Measurements from ENCODE around the gene KATNAL1.

Gene KATNAL1

DNA sequence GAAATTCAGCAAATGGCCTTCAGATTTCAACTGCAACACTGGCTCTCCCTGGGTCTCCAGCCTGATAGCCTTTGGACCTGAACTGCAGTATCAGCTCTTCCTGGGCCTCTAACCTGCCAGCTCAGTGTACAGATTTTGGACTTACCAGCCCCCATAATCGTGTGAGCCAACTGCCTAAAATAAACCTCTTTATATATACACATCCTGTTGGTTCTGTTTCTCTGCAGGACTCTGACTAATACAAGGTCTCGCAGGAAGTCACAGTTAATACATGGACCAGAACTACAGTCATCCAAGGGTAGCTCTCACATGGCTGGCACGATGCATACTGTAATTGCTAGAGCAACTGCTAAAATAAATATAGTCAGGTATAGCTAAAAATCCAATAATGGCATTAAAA is 85.1 kb downstream of the KATNAL1 start:
- TF ChIP-seq, protein P1, sequence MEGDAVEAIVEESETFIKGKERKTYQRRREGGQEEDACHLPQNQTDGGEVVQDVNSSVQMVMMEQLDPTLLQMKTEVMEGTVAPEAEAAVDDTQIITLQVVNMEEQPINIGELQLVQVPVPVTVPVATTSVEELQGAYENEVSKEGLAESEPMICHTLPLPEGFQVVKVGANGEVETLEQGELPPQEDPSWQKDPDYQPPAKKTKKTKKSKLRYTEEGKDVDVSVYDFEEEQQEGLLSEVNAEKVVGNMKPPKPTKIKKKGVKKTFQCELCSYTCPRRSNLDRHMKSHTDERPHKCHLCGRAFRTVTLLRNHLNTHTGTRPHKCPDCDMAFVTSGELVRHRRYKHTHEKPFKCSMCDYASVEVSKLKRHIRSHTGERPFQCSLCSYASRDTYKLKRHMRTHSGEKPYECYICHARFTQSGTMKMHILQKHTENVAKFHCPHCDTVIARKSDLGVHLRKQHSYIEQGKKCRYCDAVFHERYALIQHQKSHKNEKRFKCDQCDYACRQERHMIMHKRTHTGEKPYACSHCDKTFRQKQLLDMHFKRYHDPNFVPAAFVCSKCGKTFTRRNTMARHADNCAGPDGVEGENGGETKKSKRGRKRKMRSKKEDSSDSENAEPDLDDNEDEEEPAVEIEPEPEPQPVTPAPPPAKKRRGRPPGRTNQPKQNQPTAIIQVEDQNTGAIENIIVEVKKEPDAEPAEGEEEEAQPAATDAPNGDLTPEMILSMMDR (IDR thresholded peaks at IDR 0.05; ENCODE audit: borderline replicate concordance, insufficient read depth, low read depth, low read length) = no peak
- no peak overlapping the region for H3K4me3 ChIP-seq (ENCODE audit: low read depth, low read length)

DNA sequence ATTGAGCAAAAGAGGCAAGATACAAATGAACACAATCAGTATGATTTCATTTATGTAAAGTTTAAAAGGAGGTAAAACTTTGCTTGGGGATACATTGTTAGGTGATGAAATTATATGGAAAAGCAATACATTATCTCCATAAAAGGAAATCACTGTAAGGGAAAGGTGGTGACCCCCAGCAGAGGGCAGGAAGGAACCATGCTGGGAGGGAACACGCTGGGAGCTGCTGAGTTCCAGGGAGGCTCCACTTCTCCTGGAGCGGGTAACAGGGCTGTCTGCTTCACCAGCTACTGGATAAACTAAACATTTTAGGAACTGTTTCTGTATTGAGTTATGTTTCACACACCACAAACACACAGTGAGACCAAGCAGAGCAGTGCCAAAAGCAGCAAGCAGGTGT is 91.2 kb downstream of the KATNAL1 start:
- TF ChIP-seq, protein P1 (IDR thresholded peaks at IDR 0.05; ENCODE audit: borderline replicate concordance, insufficient read depth, low read depth, low read length) = no peak
- H3K4me3 ChIP-seq (ENCODE audit: low read depth, low read length) = no peak overlapping the region

DNA sequence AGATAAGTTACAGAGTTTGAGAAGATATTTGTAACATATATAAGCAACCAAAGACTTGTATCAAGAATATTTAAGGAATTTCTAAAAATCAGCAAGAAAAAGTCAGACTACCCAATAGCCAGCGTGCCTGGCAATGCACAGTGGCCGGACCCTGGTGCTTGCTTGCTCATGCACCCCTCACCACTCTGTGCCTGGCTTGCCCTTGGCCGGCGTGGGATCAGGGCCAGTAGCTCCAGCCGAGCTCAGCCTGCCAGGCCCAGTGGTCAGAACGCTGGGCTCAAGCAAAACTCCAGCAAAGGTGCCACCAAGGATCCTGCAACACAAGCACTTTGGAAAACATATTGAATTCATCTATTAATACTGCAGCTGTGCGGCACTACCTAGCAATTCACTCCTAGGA is 95.1 kb downstream of the KATNAL1 start:
- H3K4me3 ChIP-seq (ENCODE audit: low read depth, low read length) = no peak overlapping the region
- TF ChIP-seq, protein P1 (IDR thresholded peaks at IDR 0.05; ENCODE audit: borderline replicate concordance, insufficient read depth, low read depth, low read length) = no peak

DNA sequence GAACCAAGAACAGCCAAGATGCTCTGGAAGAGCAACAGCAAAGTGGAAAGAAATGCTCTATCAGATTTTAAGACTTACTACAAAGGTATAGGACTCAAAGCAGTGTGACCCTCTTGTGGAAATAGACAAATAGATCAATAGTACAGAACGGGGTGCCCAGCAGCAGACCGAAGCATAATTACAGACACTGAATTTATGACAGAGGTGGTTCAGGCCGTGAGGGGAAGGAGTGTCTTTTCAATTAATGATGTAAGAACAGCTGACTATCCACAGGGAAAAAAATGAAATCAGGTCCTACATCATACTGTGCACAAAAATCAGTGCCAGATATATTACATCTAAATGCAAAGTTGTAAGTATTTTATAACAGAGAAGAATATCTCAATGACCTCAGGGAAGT is 95.6 kb downstream of the KATNAL1 start:
- no peak overlapping the region for H3K4me3 ChIP-seq (ENCODE audit: low read depth, low read length)
- TF ChIP-seq, protein P1 (IDR thresholded peaks at IDR 0.05; ENCODE audit: borderline replicate concordance, insufficient read depth, low read depth, low read length) = no peak

DNA sequence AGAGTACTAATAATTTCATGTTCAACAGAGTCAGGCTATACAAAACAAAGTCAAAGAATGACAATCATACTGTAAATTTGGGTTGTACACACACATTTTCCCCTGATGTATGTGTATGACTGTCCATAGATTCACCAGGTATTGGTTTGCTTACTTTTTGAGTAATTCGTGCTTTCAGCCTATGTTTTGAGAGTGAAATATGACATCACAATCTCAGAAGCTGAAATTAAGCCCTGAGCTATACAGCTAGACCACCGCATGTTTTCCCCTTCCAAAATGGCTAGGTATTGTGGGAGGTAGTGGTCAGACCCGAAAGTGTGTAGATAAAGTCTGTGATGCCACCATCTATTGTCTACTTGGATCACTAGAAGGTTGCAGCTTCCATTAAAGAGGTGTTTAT is 102.8 kb downstream of the KATNAL1 start:
- TF ChIP-seq, protein P1 (IDR thresholded peaks at IDR 0.05; ENCODE audit: borderline replicate concordance, insufficient read depth, low read depth, low read length) = no peak
- H3K4me3 ChIP-seq (ENCODE audit: low read depth, low read length) = no peak overlapping the region

DNA sequence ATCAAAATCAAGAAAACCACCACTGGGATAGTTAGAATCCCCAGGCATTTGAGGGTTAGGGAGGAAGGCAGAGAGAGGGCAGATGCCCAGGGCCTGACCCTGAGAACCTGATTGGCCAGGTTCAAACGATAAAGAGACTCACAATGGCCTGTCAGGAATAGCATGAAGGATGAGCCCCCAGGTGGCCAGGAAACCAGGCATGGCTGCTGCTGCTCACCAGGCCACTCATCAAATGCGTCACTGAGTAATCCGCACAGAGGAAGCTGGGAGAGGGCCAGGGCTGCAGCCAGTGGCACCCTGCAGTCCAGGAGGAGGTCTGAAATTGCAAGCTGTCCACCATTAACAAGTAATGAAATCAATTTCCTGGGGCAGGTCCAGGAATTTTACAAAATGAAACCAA is 111.3 kb downstream of the KATNAL1 start:
- no peak overlapping the region for H3K4me3 ChIP-seq (ENCODE audit: low read depth, low read length)
- TF ChIP-seq, protein P1 (IDR thresholded peaks at IDR 0.05; ENCODE audit: borderline replicate concordance, insufficient read depth, low read depth, low read length) = no peak

DNA sequence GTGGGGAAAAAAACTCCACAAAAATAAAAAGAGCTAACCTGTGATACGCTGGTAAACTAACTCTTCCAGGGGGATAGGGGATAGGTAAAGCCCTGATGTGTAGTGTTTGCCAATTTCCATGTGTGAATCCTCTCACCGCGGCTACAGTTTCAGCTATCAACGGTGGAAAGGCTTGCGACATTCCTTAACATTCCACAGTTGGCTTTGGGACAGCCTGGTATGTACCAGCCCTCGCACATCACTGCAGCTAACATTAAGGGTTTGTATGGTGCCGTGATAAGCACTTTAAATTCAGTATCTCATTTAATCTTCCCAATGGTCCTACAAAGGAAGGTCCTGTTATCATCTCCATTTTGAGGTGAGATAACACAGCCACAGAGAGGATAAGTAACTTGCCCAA is 112.4 kb downstream of the KATNAL1 start:
- TF ChIP-seq, protein P1 (IDR thresholded peaks at IDR 0.05; ENCODE audit: borderline replicate concordance, insufficient read depth, low read depth, low read length) = no peak

More for the DNA sequence above, 112.4 kb downstream of the KATNAL1 start:
- no peak overlapping the region for H3K4me3 ChIP-seq (ENCODE audit: low read depth, low read length)

Data from GM12875 (cell line).